GM18861 (cell line): ENCODE results near the gene PLK1.

Experiments used
- ATAC-seq: cut with Tn5 transposase; IDR thresholded peaks from one replicate; pipeline ENCODE4 v1.9.1; 2021; ENCODE audit not compliant: unreplicated experiment

The PLK1 gene

GRCh38 chr16:23679274-23679985 lies 741 bp downstream of the PLK1 start:
- no peak for ATAC-seq

DNA sequence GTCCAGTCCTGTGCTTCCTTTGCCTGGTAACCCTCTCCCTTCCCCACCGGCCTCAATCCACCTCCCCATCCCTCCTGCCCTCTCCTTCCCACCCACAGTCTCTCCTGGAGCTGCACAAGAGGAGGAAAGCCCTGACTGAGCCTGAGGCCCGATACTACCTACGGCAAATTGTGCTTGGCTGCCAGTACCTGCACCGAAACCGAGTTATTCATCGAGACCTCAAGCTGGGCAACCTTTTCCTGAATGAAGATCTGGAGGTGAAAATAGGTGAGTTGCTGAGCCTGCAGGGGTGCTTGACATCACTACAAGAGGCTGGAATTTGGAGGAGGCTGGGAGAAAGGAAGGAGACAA lies 1.3 kb downstream of the PLK1 start:
- ATAC-seq, result no peak

- ATAC-seq, result no peak
Observed at GRCh38 chr16:23682181-23682580, 3.5 kb downstream of the PLK1 start.

DNA sequence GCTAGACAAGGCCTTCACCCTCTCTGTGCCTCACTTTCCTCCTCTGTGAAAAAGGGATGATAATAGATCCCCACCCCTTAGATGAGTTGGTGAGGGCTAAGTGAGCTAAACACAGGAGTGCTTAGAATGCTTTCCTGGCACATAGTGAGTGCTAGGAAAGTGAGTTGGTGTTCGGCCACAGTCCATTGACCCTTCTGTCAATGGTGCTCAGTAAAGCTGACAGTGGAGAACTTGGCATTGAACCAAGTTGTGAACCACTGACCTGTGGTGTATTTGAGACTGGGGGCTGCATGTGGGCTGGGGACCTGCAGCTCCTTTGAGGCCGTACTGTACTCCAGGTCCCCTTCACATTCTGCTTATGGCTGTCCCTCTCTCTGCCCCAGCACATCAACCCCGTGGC lies 4.8 kb downstream of the PLK1 start:
- no peak for ATAC-seq

DNA sequence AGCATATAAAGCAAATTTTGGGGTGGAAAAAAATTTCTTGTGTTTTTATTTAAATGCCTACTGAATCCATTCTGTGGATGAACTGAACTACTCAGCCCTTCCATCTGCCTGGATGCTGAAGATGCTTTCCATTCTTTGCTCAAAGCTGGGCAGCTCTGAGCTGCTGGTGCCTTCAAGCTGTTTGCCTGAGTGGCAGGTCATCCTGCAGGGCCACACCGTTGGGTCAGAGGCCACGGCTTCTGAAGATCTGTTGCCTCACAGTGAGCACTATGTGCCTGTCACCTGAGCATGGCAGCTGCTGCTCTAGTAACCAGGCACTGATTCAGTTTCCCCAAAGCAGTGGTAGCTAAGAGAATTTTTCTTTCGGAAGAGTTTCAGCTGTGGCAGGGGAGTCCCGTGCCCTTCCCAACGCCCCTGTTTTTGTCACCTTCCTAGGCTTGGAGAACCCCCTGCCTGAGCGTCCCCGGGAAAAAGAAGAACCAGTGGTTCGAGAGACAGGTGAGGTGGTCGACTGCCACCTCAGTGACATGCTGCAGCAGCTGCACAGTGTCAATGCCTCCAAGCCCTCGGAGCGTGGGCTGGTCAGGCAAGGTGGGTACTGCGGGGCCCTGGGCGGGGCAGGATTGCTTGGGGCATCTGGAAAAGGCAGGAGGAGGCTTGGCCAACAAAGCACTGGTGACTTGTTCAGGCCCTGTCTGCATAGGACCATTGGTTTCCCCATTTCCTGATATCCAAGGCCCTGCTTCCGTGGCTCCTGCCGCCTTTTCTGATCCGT lies 8.5 kb downstream of the PLK1 start:
- ATAC-seq, result no peak

DNA sequence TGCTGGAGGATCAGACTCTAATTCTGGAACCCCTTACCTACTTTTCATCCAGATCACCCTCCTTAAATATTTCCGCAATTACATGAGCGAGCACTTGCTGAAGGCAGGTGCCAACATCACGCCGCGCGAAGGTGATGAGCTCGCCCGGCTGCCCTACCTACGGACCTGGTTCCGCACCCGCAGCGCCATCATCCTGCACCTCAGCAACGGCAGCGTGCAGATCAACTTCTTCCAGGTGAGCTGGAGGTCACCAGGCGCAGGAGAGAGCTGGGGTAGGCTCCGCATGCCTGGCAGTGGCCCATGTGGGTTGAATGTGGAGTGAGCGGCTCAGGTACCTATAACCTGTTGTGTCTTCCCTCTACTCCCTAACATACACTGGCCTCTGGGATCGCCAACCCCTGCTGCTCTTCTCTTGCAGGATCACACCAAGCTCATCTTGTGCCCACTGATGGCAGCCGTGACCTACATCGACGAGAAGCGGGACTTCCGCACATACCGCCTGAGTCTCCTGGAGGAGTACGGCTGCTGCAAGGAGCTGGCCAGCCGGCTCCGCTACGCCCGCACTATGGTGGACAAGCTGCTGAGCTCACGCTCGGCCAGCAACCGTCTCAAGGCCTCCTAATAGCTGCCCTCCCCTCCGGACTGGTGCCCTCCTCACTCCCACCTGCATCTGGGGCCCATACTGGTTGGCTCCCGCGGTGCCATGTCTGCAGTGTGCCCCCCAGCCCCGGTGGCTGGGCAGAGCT lies 10.9 kb downstream of the PLK1 start:
- ATAC-seq, result no peak

DNA sequence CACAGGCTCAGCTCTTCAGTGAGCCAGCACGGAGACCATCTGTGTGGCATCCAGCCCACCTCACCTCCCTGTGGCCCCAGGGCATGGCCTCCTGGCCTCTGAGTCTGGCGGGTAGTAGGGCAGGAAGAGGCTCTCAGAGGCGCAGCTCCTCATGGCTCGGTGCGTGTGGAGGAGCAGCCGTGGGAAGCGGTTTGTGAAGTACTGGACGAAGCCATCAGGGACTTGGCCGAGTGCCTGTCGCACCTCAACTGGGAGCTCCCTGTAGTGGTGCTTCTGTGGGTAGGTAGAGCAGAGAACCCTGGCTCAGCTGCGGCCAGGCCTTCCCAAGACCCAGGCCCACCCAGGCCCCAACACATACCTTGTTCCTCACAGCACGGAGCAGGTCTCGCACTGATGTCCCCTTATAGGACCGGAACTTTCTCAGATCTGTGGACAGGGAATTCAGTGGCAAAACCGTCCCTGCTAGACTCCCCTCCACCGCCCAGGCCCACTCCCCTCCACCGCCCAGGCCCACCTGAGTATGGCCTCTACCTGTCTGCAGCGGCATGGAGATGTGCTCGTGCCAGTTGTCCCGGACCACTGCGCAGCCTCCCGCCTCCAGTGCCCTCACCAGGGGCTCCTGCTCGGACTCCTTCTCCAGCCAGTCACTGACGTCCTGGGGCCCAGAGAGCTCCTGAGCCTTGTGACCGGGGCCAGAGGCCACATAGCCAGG lies 12.2 kb downstream of the PLK1 start:
- no peak for ATAC-seq

DNA sequence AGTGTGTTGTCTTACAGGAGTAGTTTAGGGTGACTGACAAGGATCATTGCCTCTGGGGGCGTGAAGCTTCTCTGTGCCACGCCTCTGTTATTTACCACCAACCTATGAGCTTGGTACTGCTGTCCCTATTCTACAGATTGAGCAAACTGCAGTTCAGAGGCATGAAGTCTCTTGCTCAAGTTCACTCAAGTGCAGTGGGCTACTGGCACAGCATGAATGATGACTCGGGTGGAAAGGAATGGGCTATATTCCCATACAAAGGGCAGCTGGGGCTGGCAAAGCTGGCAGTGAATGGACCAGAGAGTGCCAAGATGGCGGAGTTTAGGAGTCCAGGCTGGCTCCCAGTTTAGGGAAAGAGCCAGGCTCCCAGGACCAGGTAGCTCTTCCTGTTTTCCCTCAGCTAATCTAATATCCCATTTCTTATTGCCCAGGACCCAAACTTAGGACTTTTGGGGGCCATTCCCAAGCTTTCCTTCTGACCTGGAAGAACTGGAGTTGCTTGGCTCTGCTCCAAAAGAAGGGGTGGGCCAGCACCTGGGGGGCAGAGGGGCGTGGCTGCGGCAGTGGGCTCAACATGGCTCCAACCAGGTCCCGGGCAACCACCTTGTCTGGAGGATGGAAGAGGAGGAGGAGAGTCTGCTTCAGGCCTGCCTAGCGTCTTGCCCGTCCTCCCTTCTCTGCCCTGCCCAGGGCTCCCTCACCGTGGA lies 12.9 kb downstream of the PLK1 start:
- no peak for ATAC-seq

GRCh38 chr16:23692190-23692837 lies 13.6 kb downstream of the PLK1 start:
- no peak for ATAC-seq

DNA sequence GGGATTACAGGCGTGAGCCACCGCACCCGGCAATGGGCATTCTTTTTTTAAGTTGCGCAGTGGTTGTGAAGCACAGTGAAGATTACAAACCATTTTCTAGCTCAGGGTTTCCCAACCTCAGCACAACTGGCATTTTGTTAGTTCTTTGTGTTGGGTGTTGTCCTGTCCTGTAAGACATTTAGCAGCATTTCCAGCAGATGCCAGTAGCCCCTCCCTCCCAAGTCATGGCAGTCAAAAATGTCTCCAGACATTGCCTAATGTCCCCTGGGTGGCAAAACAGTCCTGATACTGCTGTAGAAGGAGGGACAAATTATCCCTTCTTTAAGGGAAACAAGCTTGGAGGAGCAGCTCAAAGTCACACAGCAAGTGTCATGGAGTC lies 15.6 kb downstream of the PLK1 start:
- no peak for ATAC-seq

GRCh38 chr16:23694644-23695373 lies 16.1 kb downstream of the PLK1 start:
- no peak for ATAC-seq

- ATAC-seq, result no peak
Observed at GRCh38 chr16:23695756-23696155, 17.1 kb downstream of the PLK1 start.

DNA sequence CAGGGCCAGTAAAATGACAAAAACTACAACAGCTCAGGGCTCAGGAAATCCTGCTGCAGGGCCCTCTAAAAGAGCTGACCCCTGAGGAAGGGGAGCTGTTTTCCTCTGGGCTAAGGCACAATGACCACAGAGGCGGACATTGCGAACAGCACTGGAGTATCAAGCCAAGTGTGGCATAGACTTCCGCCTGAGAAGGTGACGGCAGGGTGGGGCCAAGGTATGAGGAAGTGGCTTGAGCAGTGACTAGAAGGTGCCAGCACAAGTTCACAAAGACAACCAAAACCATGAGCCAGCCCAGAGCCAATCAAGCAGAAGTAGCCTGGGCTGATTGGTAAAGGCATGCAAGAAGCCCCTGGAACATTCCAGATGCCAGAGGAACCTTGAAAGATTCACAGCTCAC lies 20.4 kb downstream of the PLK1 start:
- no peak for ATAC-seq

GRCh38 chr16:23700093-23700492 lies 21.4 kb downstream of the PLK1 start:
- ATAC-seq, result no peak

GRCh38 chr16:23700509-23700908 lies 21.8 kb downstream of the PLK1 start:
- ATAC-seq, result no peak

- no peak for ATAC-seq
Observed at GRCh38 chr16:23701045-23701444, 22.4 kb downstream of the PLK1 start.

DNA sequence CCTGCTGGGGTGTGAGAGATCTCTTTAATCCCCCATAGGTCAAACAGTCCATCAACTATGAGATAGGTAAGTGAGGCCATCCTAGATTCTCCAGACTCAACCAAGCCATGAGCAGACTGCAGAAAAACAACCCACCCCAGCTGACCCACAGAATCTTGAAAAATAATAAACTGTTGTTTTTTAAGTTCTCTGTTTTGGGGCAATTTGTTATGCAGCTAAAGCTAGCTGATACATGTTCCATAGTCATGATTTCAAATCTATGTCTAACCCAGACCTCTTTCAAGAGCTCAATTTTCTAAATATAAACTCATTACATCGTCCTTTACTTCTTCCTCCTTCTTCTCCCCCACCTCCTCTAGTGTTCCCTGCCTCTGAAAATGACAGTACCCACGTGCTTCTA lies 24.3 kb downstream of the PLK1 start:
- no peak for ATAC-seq

GRCh38 chr16:23704772-23705516 lies 26.3 kb downstream of the PLK1 start:
- no peak for ATAC-seq

GRCh38 chr16:23705517-23705902 lies 26.8 kb downstream of the PLK1 start:
- ATAC-seq, result no peak
